Measurements from ENCODE around the gene ZNF71.
A peak's percentile ranks its signal among the peaks of the same experiment; 100 is the strongest.
"Not testable (repeated sequence)": the region's sequence is repeated elsewhere in the genome, so short reads cannot be mapped to it uniquely, and the experiment has no call there.

The ZNF71 gene

DNA sequence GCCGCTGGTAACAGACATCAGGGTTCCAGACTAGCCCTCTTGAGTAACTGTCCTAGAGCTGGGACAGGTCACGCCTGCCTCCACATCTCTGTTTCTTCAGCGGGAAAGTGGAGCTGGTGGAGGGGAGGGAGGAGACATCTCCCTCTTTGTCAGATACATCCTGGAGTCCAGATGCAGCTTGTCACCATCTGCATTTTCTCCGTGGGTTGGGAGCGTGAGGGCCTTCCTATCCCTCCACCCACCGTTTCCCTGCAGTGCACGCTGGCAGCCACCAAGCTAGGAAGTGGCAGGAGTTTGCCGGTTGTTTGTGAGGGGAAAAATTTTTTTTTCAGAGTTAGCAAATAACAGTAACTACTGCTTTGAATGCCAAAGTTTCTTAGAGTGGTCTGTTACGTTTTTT, 27.9 kb downstream of the ZNF71 start:
- no peak for DNase-seq (ENCODE audit: low read depth)

DNA sequence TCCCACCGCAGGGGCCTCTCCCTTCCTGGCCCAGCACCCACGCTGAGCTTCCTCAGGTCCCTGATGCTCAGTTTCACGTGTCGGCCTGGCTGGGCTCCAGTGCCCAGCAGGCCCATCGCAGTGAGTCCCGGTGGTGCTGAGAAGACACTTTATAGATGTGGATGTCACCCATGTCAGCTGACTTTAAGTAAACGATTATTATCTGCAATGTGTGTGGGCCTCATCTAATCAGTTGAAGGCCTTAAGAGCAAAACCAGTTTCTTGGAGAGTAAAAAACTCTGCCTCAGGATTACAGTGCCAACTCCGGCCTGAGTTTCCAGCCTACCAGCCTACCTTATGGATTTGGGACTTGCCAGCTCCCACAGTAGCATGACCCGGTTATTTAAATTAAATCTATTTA, 30.6 kb downstream of the ZNF71 start:
- DNase-seq (ENCODE audit: low read depth) = no peak

DNA sequence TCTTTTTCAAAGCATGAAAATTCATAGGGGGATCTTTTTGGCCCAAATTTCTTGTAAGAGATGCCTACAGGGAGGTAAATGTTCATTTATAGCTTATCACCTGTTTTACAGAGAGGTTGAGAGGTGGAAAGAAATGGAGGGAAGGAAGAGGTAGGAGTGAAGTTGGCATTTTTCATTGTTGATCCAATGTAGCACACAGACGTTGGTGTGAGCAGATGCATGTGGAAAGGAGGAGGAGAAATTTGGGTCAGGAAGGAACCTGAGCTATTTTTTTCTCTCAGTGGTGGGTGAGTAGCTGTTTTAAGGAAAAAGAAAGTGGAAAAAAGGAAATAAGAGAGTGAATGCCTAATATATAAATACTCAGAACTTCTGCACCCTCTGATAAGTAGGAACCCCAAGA, 37.9 kb downstream of the ZNF71 start:
- no peak for DNase-seq (ENCODE audit: low read depth)

DNA sequence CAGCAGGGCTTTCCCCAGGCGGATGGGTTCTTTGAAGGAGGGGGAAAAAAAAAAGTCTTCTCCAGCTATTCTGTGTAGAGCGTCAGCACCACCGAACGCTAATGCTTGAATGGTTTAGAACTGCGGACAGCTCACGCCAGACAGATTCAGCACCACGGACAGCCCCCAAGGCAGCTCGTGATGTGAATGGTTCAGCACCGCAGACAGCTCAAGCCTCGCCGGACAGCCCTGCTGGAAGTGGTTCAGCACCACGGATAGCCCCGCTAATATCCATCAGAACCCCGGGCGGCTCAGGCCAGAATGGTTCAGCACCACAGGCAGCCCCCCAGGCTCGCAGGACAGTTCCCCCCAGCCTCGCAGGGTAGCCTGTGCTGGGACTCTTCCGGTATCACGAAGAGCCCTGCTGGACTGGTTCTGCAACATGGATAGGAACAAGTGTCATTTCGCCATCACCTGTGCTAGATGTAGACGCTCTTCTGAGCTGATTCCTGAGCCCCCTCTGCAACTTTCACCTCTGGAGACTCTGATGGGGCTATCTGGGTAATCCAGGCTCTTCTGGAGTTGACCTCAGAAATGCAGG, 43.0 kb downstream of the ZNF71 start:
- no peak for DNase-seq (ENCODE audit: low read depth)

DNA sequence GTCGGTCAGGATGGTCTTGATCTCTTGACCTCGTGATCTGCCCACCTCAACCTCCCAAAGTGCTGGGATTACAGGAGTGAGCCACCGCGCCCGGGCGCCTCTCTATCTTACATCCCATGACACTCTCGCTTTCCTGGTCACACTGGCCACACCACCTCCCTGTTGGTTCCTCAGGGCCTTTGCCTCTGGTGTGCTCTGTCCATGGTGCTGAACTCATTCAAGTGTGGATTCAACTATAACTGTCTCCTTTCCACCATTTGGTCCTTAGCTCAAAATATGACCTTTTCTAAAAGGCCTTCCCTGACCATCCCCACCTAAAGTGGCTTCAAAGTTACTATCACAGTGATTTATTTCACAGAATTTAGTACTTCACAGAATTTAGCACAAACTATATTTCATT, 44.1 kb downstream of the ZNF71 start:
- DNase-seq (ENCODE audit: low read depth) = no peak

DNA sequence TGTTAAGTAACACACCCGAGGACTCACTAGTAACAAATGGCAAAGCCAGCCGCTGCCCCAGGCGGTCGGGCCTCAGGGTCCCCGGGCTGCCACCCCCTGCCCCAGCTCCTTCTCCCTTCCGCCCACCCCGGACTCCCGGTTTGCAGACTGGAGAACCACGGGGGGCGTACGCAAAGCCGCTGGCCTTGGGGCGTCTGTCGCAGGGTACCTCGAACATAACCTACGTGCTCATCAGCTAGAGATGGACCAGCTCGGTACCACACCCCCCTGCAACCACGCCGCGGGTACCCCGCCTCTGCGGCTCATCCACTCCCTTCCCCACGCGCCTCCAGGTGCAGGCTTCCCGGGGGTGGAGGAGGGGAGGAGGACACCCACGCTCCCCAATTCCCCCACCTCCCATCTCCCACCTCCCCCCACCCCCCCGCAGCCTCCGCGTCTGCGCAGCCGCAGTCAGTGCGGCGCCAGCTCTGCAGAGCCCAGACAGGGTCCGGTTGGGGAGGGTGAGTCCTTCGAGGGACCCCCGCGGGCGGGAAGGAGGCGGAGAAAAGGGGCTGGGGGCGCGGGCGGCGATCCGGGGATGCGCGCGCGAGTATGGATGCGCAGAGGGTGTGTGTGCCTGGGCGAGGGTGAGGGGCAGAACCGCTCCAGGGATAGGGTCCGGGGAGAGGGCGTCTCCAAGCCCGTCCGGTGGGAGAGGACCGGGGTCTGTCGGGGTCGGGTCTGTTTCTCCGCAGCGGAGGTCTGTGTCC, 47.8 kb downstream of the ZNF71 start, which contains the start of gene SMIM17:
SMIM17 (plus strand) TSS at position 449 of the 749 bp plus-strand sequence. CDS start 2,509 bp downstream, outside the sequence.
- DNase-seq (ENCODE audit: low read depth) = no peak

DNA sequence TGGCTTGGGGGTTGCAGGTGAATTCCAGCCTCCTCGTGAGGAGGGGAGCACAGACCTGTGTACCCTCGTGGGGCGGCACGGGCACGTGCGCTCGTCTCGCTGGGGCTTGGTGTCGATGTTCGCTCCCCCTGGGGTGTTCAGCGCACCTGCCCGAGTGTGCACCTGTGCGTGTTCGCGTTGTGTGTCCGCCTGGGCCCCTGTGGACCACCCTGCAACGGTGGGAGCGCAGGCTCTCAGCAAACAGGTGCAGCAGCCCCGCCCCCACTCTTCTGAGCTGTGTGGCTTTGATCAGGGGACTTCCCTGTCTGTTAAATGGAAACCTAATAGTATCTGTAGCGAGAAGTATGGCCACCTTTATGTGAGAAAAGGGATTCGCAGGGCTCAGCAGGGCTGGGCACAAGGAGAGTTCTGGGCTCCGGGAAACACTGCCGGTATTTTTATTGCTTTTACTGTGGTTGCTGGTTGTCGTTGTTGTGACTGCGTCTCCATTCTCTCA, 48.4 kb downstream of the ZNF71 start:
- no peak for DNase-seq (ENCODE audit: low read depth)

DNA sequence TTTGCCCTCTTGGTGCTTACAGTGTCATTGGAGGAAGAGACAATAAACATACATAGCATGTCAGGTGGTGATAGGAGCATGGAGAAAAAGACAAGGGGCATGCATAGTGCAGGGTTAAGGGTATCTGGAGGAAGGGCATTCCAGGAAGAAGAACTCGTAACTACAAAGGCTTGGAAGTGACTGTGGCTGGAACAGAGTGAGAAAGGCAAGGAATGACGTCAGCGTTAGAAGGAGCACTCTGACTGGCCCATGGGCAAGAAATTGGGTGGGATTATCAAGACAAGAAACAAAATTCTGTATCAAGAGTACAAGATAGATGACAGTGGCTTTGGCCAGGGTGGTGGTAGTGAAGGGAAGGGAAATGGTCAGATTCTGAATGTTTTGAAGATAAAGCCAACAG, 59.0 kb downstream of the ZNF71 start:
- no peak for DNase-seq (ENCODE audit: low read depth)

DNA sequence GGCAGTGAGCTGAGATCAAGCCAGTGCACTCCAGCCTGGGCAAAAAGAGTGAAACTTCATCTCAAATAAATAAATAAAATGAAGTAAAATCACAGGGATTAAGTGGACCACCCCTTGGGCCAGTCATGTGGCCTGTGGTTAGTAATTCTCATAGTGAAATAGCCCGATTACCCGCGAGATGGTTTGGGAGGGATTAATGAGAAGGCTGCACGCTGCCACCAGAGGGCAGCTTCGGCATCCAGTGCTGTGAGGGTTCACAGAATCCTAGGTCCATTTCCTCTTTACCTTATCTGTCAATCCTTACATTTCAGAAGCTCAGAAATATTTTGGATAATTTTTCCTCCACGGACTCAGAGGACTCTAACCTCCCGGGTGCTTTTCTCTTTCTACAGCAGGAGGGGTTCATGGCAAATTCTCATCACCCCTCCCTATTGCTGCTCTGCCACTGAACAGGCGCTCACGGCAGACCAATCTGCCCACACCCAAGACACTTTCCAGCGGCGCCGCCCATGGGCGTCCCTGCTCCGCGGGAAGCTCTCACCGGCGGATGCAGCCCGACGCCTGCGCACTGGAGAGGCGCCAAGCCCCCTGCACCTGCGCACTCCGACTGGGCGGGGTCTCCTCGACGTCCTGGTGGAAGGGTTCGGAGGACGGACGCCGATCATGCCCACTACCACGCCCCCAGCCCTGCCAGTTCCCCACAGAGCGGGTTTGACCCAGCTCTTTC, 65.4 kb downstream of the ZNF71 start:
- no peak for DNase-seq (ENCODE audit: low read depth)

DNA sequence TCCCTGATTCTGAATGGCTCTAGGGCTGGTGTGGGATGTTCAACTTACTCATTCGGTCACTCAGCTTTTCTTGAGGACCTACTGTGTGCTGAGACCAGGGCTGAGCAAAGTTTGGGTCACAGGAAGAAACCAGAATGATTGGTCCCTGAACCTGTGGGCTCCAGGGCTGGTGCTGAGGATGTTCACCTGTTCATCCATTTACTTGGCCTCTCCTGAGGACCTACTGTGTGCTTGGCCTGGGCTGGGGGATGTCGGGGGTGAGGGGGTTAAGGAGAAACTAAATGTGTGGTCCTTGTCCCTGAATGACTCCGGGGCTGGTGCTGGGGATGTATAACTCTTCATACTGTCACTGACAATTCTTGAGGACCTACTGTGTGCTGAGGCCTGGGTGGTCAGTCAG, 66.1 kb downstream of the ZNF71 start:
- no peak for DNase-seq (ENCODE audit: low read depth)

DNA sequence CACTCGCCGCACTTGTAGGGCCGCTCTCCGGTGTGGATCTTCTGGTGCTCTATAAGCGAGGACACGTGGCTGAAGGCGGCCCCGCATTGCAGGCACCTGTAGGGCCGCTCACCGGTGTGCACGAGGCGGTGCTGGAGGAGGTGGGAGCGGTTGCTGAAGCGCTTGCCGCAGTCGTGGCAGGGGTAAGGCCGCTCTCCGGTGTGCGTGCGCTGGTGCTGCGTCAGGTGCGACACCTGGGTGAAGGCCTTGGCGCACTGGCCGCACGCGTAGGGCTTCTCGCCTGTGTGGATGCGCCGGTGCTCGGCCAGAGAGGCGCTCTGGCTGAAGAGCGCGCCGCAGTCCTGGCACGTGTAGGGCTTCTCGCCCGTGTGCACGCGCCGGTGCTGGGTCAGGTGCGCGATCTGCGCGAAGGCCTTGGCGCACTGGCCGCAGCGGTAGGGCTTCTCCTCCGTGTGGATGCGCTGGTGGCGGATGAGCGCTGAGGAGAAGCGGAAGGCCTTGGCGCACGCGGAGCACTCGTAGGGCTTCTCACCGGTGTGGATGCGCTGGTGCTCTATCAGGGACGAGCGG, 68.9 kb downstream of the ZNF71 start:
- no peak for DNase-seq (ENCODE audit: low read depth)

DNA sequence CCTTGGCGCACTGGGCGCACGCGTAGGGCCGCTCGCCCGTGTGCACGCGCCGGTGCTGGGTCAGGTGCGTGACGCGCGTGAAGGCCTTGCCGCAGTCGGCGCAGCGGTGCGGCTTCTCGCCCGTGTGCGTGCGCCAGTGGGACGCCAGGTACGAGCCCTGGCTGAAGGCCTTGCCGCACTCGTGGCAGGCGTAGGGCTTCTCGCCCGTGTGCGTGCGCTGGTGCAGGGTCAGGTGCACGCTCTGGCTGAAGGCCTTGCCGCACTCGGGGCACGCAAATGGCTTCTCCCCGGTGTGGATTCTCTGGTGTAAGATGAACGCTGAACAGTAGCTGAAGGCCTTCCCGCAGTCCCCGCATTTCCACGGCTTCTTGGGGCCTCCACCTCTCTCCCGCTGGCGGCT, 69.4 kb downstream of the ZNF71 start:
- no peak for DNase-seq (ENCODE audit: low read depth)

DNA sequence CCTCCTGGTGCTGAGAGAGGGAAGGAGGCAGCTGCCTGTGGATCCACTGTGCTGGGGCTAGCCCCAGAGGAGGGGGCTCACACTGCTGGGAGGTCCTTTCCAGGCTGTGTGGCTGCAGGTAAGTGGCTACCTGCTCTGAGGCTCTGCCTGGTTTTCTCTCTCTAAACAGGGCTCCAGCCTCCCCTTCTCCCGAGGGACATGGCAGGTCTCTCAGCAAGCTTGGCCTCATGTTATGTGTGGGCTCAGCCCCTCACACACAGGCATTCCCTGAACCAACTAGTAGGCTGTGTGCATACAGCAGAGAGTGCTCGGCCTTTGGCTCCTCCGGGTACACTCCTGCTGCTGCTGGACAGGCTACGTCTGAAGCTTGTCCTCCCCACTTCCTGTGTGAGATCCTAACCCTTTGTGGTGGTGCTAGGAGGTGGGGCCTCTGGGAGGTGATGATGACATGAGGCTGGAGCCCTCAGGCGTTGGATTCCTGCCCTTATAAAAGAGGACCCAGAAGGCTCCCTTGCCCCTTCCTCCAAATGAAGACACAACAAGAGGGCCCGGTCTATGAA, 72.3 kb downstream of the ZNF71 start:
- no peak for DNase-seq (ENCODE audit: low read depth)

DNA sequence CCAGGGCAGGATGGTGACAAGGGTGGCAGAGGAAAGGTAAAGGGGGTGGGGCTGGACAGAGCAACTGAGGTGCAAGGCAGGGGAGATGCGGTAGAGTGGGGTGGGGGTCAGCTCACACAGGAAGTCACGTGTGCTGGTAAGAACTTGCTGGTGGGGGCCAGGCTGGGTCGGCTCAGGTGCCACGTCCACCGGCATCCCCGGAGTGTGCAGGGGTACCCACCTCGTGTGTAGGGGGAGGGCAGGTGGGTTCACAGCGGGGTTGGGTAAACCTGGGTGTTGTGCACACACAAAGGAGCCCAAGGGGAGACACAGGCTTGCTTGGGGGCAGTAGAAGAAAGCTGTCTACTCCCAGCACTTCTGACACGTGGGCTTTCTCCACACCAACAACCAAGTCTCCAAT, 73.6 kb downstream of the ZNF71 start:
- DNase-seq (ENCODE audit: low read depth) = no peak

DNA sequence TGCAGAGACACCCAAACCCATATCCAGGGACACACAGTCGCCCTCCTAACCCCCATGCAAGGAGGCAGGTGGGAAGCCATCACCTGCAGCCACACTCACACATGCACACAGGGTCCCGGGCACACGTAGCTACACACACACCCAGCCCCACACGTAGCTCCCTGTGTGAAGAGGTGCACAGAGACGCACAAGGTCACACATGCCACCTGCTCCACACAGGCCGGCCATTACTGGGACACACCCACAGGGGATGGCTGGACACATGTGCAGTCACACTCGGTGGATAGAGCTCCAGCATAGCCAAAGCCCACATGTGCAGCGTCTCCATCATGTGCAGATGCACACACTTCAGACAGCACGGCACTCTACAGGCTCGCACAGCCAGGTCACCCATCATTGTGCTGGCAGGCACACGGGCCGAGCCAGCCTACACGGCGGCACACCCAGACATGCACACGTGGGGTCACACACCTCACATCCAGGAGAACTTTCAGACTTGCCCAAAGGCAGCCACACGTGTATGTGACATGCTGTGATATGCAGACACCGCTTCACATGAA, 75.4 kb downstream of the ZNF71 start:
- DNase-seq (ENCODE audit: low read depth) = no peak

DNA sequence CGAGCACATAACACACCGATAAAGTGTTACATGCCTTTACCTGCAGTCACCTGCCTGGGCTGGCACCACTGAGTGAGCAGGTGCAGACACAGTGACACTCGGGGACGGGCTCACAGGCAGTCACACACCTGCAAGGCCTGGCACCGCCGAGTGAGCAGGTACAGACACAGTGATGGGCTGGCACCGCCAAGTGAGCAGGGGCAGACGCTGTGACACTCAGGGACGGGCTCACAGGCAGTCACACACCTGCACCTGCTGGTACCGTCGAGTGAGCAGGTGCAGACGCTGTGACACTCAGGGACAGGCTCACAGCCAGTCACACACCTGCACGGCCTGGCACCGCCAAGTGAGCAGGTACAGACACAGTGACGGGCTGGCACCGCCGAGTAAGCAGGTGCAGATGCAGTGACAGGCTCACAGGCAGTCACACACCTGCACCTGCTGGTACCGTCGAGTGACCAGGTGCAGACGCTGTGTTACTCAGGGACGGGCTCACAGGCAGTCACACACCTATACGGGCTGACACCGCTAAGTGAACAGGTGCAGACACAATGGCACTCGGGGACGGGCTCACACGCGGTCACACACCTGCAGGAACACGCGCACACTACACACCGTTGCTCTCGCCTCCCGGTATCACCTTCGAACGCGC, 76.0 kb downstream of the ZNF71 start:
- no peak for DNase-seq (ENCODE audit: low read depth)

DNA sequence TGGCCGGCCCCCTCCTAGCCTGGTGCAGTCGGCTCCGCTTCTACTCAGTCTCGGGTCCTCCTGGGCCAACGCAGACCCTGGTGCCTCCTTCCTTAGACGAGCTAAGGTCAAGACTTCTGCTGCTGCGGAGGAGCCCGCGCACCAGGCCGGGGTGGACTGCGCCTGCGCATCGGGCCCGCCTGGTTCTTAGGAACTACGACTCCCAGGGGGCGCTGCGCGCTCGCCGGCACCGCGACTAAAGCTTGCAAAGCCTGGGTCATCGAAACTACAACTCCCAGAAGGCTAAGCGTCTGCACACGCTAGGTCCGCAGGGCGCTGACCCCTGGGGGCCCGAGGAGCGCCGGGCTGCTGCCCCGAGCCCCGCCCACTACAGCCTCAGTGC, 76.5 kb downstream of the ZNF71 start, which contains the start of gene ZNF835:
ZNF835 (minus strand) TSS at position 145 of the 382 bp plus-strand sequence. CDS start 6,559 bp downstream, outside the sequence.
- peak; percentile 44 for DNase-seq (ENCODE audit: low read depth)

DNA sequence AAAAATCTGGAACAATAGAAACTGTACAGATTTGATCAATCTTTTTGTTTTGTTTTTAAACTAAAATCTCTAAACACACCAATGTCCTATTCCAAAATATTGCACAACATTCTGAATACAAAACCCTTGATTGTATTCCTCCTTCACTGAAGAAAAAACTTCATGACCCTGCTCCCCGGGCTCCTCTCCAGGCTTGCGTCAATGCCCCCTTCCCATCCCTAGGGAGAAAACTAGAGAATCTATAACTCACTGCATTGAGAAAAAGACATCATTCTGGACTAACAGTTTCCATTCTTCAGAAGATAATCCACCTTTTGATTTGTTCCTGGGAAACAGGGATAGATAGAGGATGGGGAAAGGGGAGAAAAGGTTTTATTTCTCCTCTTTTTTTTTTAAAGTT, 77.5 kb downstream of the ZNF71 start:
- not testable (repeated sequence) for DNase-seq (ENCODE audit: low read depth)

Data from T-helper 22 cell (primary cell).